ENCODE data around the gene TECTA.

GRCh38 chr11:121141066-121141465 is 40.0 kb downstream of the TECTA start:
- TF ChIP-seq CTCF (IDR thresholded peaks at IDR 0.05) (no peak), EP300 (IDR thresholded peaks at IDR 0.05) (no peak), POLR2A (IDR thresholded peaks at IDR 0.05) (no peak)

Data from tibial nerve (tissue), 4 donors.